Measurements from ENCODE around the gene ZNF112. TPM values are rescaled to one million over a fixed set of nuclear protein-coding genes. Genes with fewer than 3 reads are reported as not detected.
"Not testable (repeated sequence)": the region's sequence is repeated elsewhere in the genome, so short reads cannot be mapped to it uniquely, and the experiment has no call there.

Gene ZNF112
- total RNA-seq (2014; rRNA removed; shearing (Covaris generic); ENCODE audit: low replicate concordance) = 2.6 and 33.1 TPM in 2 replicates

DNA sequence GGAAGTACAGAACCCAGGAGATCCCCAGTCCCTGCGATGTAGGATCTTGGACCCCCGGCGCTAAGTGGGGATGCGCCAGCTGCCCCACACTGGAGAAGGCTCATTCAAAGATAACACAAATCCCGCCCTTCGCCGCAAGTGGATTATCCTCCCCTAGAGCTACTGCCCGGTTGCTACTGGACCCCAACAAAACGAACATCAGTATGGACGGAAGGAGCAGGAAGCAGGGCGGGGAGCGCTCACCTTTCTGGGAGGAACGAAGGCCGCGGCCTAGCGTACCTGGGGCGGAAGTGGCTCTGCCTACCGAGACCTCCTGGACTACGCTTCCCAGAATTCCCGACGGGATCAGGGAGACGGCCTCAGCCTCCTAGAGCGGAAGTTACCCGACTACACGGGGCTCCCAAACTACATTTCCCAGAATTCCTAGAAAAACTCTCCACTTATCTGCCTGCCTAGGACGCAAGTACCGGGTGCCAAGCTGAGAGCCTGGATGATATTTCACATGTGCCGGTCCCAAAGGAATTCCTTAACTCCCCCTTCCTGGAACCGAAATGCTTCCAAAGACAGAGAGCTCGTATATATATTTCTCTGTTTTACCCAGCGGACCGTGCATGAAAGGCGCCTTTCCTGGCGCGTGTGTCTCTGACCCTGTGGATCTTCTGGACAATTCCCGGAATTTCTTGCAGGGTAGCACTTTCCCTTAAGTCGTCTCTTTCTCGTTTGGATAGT, at the start of gene ZNF112:
Gene ZNF112, minus strand, starts transcription at position 298 of the 729 bp plus-strand sequence. CDS start 16,141 bp downstream, outside the sequence.
- peaks cover 8% of the 10 kb centered on the region for H3K36me3 ChIP-seq
- H3K9me3 ChIP-seq = peaks cover 18% of the 10 kb centered on the region
- peak within 1 kb of the TSS; percentile 81 for H3K4me3 ChIP-seq

DNA sequence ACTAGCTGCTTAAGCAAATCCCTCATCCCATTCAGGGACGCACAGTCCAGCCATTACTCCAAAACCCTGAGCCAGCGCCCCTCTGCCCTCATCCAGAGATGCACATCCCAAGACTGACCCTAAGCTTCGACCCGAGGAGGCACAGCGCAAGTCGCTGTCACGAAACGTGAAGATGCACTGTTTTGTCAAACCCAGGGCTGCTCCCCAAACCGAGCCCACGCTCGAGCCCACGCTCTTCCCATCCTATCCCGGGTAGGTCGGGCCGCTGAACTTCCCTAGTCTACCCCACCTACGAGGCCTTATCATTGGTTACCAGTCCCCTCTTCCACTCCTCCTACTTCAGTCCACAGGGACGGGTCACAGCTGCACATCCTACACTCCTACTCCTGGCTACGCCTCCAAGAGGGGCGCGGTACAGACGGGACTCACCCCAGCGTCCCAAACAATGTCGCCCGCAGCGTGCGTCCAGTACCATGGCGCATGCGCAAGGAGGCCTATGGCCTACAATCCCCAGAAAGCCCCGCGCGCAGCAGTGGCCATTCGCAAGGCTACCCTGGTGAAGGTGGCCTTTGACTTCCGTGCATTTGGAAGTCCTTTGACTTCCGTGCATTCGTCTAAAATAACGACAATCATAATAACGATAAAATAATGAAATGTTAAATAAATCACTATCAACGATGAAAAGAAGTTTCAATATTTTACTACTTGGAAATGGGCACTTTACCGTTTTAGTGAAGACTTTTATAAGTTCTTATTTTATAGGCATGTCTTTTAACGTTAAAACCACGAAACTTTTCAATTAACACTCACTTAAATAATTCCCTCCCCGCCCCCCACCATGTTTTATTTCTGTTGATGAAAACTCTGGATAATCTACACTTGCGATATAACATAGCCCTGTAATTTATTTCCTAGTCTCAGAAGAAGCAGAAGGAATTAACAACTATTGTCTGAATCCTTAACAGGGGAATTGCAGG, 44.9 kb upstream of the ZNF112 start, which contains the start of gene ZNF285:
Gene ZNF285, minus strand, starts transcription at position 470 of the 977 bp plus-strand sequence. CDS start 4,395 bp downstream, outside the sequence.
- H3K36me3 ChIP-seq = no peaks in the 10 kb centered on the region
- H3K4me3 ChIP-seq = peak within 1 kb of the TSS; percentile 56
- peaks cover 19% of the 10 kb centered on the region for H3K9me3 ChIP-seq
- no peaks in the 10 kb centered on the region for H3K27me3 ChIP-seq
- peak; percentile 92 for DNase-seq

More for the DNA sequence above, at the start of gene ZNF112:
- DNase-seq = peak; percentile 94
- no peaks in the 10 kb centered on the region for H3K27me3 ChIP-seq

DNA sequence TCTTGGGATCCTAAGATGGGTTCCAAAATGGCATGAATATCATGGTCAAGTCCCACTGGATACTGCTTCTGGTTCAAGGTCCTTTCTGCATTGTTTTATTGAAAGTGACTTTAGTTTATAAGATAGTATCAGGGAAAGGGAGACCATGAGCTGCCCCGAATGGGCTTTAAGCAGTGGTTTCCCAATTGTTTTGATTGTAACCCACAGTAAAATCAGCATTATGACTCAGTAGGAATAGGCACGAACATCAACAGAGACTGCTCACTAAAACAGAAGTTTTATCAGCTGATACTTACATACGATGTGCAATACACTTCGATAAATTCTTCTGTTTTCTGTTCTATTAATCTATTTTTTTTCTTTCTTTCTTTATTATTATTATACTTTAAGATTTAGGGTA, 32.8 kb upstream of the ZNF112 start:
- not testable (repeated sequence) for H3K27me3 ChIP-seq, H3K36me3 ChIP-seq, H3K4me3 ChIP-seq, DNase-seq, H3K9me3 ChIP-seq

DNA sequence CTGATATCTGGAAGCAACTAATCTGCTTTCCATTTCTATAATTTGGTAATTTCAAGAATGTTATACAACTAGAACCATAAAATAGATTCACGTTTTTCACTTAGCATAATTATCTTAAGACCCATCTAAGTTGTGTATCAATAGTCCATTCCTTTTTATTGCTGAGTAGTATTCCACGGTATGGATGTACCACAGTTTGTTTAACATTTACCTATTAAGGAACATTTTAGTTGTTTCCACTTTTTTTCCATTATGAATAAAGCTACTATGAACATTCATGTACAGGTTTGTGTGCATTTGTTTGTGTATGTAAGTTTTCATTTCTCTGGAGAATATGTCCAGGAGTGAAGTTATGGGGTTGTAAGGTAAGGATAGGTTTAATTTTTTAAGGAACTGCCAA, 18.3 kb upstream of the ZNF112 start:
- Histone ChIP-seq H3K36me3 (no peaks in the 10 kb centered on the region), H3K9me3 (peaks cover 5% of the 10 kb centered on the region; the same call in 1 of the 2 replicates), H3K27me3 (0 out of 2 replicates have a peak, but pooled peaks cover 3% of the 10 kb centered on the region), H3K4me3 (no peak overlapping the region)
- DNase-seq = no peak

DNA sequence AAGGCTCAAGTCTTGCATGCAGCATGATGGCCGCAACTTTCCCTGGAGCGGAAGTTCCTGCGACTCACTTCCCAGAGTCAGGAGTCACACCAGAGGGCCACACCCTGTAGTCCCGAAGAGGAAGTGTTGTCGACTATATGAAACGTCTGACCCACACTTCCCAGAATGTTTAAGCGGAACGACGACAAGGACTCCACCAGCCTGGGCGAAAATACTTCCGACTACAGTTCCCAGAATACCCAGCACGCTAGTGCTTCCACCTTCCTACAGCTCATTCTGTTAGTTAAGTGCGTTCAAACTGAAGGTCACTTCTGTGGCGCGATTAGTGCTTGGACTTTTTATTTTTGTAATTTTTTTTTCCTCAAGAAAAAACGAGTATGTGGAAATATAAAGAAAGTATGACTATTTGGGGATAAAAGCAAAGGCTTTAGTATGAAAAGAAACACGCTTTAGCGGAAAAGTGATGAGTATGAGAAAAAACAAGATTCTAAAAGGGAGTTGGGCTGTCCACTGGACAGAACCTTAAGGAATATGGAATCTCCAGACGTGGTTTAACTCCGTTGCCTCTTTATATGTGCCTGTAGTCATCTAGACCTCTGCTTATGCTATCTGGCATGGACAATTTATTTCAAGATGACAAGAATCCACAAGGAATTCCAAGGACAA, 15.5 kb upstream of the ZNF112 start:
- no peak overlapping the region for H3K4me3 ChIP-seq
- 0 out of 2 replicates have a peak, but pooled peaks cover 3% of the 10 kb centered on the region for H3K27me3 ChIP-seq
- H3K9me3 ChIP-seq = peaks cover 2% of the 10 kb centered on the region; the same call in 1 of the 2 replicates
- no peak for DNase-seq
- no peaks in the 10 kb centered on the region for H3K36me3 ChIP-seq

DNA sequence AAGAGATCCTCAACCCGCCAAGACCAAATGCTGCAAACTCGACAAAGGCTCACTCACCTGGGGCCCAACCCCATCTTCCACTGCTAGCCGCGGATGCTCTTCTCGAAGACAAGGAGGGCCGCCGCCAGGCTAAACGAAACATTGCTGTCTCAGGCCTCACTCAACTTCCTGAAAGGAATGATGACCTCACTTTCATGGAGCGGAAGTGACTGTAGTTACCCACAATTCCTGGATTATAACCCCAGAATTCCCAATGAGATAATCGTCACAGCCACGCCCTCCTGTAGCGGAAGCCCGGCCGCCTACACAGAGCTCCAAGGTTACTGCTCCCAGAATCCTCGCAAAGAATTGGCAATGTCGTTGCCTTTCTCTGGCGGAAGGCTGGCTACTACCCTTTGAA, 10.5 kb upstream of the ZNF112 start:
- Histone ChIP-seq H3K9me3 (peaks cover 2% of the 10 kb centered on the region; the same call in 1 of the 2 replicates), H3K27me3 (no peaks in the 10 kb centered on the region), H3K36me3 (no peaks in the 10 kb centered on the region), H3K4me3 (no peak overlapping the region)
- no peak for DNase-seq

DNA sequence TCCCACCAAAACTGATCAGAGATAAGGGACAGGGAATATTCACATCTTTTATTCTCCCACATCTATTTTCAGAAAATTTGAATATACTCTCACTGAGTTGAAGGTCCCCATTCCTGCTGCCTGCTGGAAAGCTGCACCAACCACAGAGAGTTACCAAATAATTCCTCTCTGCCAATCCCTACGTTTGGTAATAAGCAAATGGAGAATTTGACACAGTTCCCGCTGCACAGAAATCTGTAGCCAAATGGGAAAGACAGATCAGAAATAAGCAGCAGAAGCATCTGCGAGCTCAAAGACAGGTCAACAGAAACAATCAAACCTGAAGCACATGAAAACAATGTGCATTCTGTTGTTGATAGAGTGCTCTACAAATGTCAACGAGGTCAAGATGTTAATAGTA, 9.9 kb downstream of the ZNF112 start:
- Histone ChIP-seq H3K27me3 (no peaks in the 10 kb centered on the region), H3K4me3 (no peak overlapping the region), H3K36me3 (peaks cover 14% of the 10 kb centered on the region), H3K9me3 (peaks cover 35% of the 10 kb centered on the region)
- no peak for DNase-seq

DNA sequence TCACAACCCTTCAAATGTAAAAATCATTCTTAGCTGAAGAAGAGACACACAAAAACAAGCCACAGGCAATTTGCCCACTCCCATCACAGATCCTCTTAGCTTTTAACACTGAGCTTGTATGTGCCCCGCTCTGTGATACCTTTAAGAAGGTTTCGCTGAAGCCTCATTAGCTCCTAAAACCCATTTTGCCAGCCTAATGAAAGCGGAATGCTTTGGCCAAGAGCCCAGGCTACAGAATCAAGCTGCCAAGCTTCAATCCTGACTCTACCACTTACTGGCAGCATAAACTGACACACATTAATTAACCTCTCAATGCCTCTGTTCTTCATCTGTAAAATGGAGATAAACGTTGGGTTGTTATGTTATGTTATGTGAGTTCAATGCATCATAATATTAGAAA, 10.5 kb downstream of the ZNF112 start:
- no peak overlapping the region for H3K4me3 ChIP-seq
- no peak for DNase-seq
- H3K27me3 ChIP-seq = no peaks in the 10 kb centered on the region
- peaks cover 11% of the 10 kb centered on the region for H3K36me3 ChIP-seq
- H3K9me3 ChIP-seq = peaks cover 31% of the 10 kb centered on the region

DNA sequence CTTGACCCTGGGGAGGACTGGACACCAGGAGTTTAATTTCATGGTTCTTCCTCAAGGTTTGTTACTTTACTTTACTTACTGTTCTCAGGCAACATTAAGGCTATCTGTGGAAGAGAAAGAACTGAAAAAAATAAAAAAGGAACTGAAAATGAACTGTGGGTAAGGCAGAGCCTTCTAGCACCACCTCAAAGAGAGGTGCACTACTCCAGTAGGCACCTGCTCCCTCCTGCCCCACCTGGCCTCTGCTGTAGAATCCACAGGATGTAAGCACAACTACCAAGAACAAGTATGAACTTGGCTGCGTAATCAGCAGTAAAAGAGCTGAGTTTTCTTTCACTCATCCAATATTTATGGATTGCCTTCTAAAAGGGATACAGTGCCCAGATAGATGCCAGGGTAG, 12.2 kb downstream of the ZNF112 start:
- Histone ChIP-seq H3K9me3 (peaks cover 28% of the 10 kb centered on the region), H3K4me3 (no peak overlapping the region), H3K36me3 (peaks cover 23% of the 10 kb centered on the region), H3K27me3 (no peaks in the 10 kb centered on the region)
- no peak for DNase-seq

DNA sequence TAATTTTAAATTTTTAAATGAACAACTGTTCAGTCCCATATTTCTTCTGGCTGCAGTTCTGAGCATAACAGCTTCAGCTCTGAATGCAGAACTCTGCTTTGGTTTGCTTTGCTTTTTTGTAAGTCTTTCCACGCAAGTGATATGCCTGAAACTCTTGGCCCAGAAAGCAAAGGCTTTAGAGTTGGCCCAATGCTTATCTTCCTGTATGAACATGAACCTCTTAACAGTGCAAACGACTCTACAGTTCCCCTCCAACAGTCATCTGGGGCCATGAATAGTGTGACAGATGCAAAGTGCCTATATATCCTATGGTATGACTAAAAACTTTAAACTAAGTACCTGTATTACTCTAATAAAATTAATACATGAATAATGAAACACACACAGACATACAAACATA, 14.7 kb downstream of the ZNF112 start:
- DNase-seq = no peak
- H3K4me3 ChIP-seq = no peak overlapping the region
- peaks cover 15% of the 10 kb centered on the region for H3K9me3 ChIP-seq
- no peaks in the 10 kb centered on the region for H3K27me3 ChIP-seq
- H3K36me3 ChIP-seq = peaks cover 32% of the 10 kb centered on the region

DNA sequence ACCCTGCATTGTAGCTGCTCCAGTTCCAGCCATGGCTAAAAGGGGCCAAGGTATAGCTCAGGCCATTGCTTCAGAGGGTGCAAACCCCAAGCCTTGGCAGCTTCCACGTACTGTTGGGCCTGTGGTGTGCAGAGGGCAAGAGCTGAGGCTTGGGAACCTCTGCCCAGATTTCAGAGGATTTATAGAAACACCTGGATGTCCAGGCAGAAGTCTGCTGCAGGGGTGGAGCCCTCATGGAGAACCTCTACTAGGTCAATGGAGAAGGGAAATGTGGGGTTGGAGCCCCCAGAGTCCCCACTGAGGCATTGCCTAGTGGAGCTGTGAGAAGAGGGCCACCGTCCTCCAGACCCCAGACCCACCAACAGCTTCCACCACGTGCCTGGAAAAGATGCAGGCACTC, 21.8 kb downstream of the ZNF112 start:
- peaks cover 85% of the 10 kb centered on the region for H3K36me3 ChIP-seq
- H3K9me3 ChIP-seq = peaks cover 43% of the 10 kb centered on the region
- H3K27me3 ChIP-seq, H3K4me3 ChIP-seq, DNase-seq: not testable (repeated sequence)

DNA sequence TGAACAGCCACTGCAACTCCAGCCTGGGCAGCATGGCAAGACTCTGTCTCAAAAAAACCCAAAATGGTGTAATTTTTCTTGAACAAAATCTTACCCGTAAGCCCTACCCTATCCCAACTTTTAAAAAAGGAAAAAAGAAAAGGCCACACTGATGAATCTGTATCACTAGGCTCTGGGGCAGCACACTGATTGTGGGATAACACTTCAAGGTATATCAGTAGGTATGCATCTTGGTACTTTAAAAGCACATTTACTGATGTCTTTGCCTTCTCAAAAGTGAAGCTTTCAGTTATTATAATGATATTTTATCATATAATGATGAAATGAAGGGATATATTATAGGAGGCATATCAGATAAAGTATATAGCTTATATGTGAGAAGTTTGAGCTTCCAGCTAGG, 24.3 kb downstream of the ZNF112 start:
- Histone ChIP-seq H3K27me3 (no peaks in the 10 kb centered on the region), H3K9me3 (peaks cover 45% of the 10 kb centered on the region), H3K36me3 (peaks cover 84% of the 10 kb centered on the region), H3K4me3 (no peak overlapping the region)
- DNase-seq = no peak

DNA sequence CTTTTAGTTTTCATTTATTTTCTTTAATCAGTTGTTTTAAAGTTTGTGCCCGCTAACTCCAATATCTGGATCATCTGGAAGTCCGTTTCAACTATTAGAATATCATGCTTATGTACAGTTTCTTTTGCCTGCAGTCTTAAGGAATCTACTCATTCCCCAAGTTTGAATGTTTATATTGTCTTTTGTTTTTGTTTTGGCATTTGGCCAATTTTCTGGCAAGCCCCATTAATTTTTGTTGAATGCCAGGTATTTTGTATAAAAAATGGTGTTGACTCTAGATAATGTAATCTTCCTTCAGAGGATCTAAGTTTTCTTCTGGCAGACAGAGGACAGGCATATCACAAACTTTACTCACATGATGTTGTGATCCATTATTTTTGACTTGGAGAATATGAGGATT, 40.6 kb downstream of the ZNF112 start:
- DNase-seq = no peak

DNA sequence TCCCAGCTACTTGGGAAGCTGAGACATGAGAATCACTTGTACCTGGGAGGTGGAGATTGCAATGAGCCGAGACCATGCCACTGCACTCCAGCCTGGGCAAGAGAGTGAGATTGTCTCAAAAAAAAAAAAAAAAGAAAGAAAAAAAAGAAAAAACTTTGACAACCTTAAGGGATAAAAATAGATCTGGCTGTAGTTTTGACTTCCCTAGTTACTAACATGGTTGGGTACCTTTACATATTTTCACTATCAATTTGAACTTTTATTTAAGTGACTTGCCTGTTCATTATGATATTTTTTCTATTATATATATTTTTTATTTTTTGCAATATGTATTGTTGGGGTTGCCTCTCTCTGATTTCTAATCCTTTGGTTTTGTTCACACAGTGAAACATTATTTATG, 43.2 kb downstream of the ZNF112 start:
- no peaks in the 10 kb centered on the region for H3K27me3 ChIP-seq
- no peak overlapping the region for H3K4me3 ChIP-seq
- H3K36me3 ChIP-seq = no peaks in the 10 kb centered on the region; the same call in 1 of the 2 replicates
- peaks cover 9% of the 10 kb centered on the region for H3K9me3 ChIP-seq
- no peak for DNase-seq

More for the DNA sequence above, 40.6 kb downstream of the ZNF112 start:
- Histone ChIP-seq H3K4me3 (no peak overlapping the region), H3K36me3 (no peaks in the 10 kb centered on the region; the same call in 1 of the 2 replicates), H3K27me3 (no peaks in the 10 kb centered on the region), H3K9me3 (peaks cover 27% of the 10 kb centered on the region)

DNA sequence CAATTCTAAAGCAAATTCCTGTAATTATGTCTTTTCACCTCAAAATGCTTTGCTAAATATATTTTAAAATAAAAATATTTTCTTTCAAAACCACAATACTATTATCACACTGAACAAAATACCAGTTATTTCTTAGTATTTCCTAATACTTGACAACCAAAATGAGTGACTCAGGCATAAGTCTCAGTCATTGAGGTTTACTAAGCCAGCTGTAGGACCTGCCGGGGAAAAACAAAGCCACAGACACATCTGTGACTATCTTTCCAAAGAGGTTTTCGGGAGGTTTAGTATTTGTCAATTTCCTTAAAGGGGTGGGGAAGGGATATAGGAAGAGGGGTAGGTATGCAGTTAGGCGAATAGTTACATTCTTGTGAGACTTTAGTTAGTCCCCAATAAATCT, 48.5 kb downstream of the ZNF112 start:
- peaks cover 8% of the 10 kb centered on the region for H3K9me3 ChIP-seq
- no peak overlapping the region for H3K4me3 ChIP-seq
- DNase-seq = no peak
- H3K27me3 ChIP-seq = no peaks in the 10 kb centered on the region
- no peaks in the 10 kb centered on the region for H3K36me3 ChIP-seq

DNA sequence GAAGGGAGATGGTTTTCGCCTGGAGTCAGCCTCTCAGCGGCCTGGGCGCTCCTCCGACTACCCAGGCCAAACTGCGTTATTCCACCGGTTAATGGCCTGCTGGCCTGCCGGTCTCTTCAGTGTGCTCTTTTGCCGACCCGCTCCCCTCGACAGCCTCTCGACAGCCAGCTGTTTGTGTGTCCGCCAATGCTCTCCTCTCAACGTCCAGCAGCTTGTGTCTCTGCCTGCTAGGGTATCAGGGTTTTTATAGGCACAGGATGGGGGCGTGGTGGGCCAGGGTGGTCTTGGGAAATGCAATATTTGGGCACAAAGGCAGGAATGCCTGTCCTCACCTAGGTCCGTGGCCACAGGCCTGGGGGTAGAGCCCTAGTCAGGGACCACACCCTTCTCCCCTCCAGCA, 50.2 kb downstream of the ZNF112 start:
- no peak for DNase-seq

More for the DNA sequence above, 50.2 kb downstream of the ZNF112 start:
- H3K4me3 ChIP-seq = no peak overlapping the region
- no peaks in the 10 kb centered on the region for H3K27me3 ChIP-seq
- peaks cover 4% of the 10 kb centered on the region; the same call in 1 of the 2 replicates for H3K9me3 ChIP-seq
- H3K36me3 ChIP-seq = no peaks in the 10 kb centered on the region

Data from MG63 (cell line).